G401.6 (cell line): ENCODE results near the gene TTC28.

Experiments used
- FAIRE-seq: peaks from 2 replicates; lab custom pipeline; 2012; peaks lifted over from hg19 to GRCh38; lab: Jason Lieb, UNC

Gene TTC28

GRCh38 chr22:27961182-27961581 lies 718.5 kb downstream of the TTC28 start:
- FAIRE-seq, result no peak

- no peak for FAIRE-seq
Observed at GRCh38 chr22:27959335-27960090, 720.1 kb downstream of the TTC28 start.

GRCh38 chr22:27952779-27953178 lies 726.9 kb downstream of the TTC28 start:
- no peak for FAIRE-seq

GRCh38 chr22:27952091-27952490 lies 727.5 kb downstream of the TTC28 start:
- FAIRE-seq, result no peak

GRCh38 chr22:27949421-27949820 lies 730.2 kb downstream of the TTC28 start:
- no peak for FAIRE-seq

- no peak for FAIRE-seq
Observed at GRCh38 chr22:27948569-27948968, 731.1 kb downstream of the TTC28 start.

GRCh38 chr22:27947448-27947847 lies 732.2 kb downstream of the TTC28 start:
- no peak for FAIRE-seq

- FAIRE-seq, result no peak
Observed at GRCh38 chr22:27941143-27941542, 738.5 kb downstream of the TTC28 start.

GRCh38 chr22:27937453-27937852 lies 742.2 kb downstream of the TTC28 start:
- no peak for FAIRE-seq

- no peak for FAIRE-seq
Observed at GRCh38 chr22:27935897-27936296, 743.7 kb downstream of the TTC28 start.

GRCh38 chr22:27934069-27934468 lies 745.6 kb downstream of the TTC28 start:
- no peak for FAIRE-seq

GRCh38 chr22:27933186-27933983 lies 746.3 kb downstream of the TTC28 start:
- FAIRE-seq, result no peak

GRCh38 chr22:27930331-27931060 lies 749.1 kb downstream of the TTC28 start:
- FAIRE-seq, result no peak
